HG03460 (cell line): ENCODE data around the gene CARMIL1.
"Not testable (repeated sequence)": the region's sequence is repeated elsewhere in the genome, so short reads cannot be mapped to it uniquely, and the experiment has no call there.

Experiments
- ATAC-seq: cut with Tn5 transposase; IDR thresholded peaks from one replicate; pipeline ENCODE4 v1.9.1; 2021; ENCODE audit not compliant: unreplicated experiment

CARMIL1 gene

DNA sequence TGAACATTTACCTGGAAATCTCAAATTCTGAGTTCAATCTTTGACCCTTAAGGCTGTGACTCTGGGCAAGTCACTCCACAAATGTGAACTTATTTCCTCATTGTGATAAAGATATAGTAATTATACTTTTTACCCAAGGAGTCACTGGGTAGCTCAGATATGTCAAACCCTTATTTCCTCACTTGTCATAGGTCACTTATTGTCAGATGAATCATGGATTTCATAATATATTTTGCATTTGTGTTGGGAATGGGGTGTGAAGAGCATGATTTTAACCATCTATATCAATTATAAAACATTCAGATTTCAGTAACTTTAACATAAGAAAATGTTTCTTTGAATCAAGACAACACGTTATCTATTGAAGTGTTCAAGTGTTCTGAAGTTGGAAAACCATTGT is 3.7 kb upstream of the CARMIL1 start:
- no peak for ATAC-seq

- no peak for ATAC-seq
Measured at GRCh38 chr6:25277386-25277785, 1.8 kb upstream of the CARMIL1 start.

GRCh38 chr6:25277857-25278256 is 1.3 kb upstream of the CARMIL1 start:
- no peak for ATAC-seq

DNA sequence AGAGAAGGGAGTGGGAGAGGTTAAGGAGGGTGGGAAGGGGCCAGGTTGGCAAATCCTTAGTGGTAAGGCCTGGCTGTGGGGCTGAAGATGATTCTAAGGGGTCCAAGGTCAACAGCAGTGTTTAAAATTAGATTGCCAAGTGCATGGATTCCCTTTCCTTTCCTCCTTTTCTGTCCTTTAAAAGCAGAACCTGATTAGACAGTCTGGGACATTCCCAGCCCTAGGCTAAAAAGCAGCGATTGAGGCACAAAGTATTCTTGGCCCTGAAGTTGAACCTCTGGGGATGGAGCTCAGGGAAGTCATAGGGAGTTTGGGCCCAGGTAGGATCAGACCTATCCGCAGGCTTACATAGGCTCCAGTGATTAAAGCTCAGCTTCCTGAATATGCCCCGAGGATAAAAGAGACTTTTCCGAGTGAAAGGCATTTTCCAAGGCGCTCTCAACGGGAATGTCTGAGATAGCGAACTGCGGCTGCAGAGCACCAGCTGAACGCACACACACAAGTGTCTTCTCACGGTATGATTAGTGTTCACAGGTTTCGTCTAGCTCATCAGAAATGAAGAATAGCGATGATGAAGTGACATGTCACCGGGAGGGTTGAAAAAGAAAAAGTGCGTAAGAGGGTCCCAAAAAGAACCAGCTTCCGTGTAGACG is 787 bp upstream of the CARMIL1 start:
- ATAC-seq: peak; percentile 13

GRCh38 chr6:25279748-25280343 is 672 bp downstream of the CARMIL1 start:
- no peak for ATAC-seq

- no peak for ATAC-seq
Measured at GRCh38 chr6:25280344-25281074, 1.3 kb downstream of the CARMIL1 start.

DNA sequence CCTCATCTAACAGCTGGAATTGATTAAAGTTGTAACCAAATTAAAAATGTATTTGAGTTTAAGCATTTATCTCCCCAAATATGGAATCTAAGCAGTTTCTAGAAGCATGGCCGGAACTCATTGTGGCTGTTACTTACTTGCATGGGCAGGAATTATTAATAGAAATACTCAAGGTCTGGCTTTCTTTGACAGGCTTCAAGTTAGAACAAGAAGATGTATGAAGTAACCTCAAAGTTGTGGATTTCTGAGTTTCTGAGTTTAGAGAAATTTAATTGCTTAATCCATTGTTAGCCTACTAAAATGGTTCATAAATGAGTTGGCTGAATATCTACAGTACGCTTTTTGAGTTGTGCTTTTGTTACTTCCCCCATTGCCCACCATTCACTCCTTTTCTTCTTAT is 7.7 kb downstream of the CARMIL1 start:
- no peak for ATAC-seq

DNA sequence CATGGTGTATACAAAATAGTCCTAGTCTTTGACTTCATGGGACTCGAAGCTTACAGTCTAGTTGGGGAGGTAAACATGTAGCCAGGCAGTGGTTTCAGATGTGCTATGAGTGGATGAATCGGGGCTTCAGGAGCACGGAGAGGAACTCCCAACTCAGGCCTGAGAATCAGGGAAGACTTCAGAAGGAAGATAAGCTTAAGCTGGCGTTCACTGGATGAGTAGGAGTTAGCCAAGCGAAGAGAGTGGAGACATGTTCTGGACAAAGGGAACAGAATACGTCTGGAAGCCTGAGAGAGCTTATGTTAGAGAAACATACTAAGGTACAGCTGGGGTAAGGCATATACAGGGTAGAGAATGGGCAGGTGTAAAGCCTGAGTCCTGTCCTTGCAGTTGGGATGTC is 8.8 kb downstream of the CARMIL1 start:
- ATAC-seq: no peak

DNA sequence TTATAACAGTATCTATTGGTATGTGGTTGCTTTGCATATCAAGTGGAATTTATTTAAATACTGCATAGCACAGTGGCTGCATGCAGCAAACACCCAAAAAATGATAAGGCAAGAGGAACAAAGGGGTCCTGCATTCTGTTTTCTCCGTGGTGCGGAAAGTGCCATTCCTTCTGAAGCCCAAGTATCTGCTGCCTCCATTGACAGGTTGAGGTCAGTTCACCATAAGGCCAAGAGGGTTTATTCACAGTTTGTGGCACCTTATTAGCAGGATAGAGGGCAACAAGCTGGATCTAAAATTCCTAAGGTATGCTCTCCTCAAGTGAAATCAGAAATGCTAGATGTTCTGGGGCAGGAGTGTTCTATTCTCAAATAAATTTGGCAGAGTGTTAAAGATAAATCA is 9.3 kb downstream of the CARMIL1 start:
- no peak for ATAC-seq

GRCh38 chr6:25290306-25291060 is 11.3 kb downstream of the CARMIL1 start:
- ATAC-seq: no peak

GRCh38 chr6:25292384-25292783 is 13.2 kb downstream of the CARMIL1 start:
- ATAC-seq: no peak

DNA sequence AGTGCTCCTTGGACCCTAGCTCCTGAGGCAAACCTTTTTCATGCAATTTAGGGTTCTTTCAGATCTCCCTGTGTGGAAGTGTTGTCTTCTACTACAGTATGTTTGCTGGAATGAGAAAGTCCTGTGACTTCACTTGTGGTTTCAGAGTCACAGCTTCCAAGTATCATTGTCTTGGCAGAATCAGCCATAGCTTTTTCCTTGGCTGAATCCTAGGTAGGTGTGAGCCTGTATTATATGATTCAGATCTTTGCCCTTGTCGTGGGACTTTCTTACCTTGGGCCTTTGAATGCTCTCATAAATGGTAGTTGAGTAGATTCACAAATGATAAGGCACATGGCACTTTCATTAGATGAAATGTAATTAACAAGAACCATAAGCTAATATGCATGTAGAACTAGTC is 16.5 kb downstream of the CARMIL1 start:
- ATAC-seq: no peak

GRCh38 chr6:25296217-25296905 is 17.2 kb downstream of the CARMIL1 start:
- ATAC-seq: no peak

GRCh38 chr6:25297039-25297441 is 17.9 kb downstream of the CARMIL1 start:
- ATAC-seq: no peak

- no peak for ATAC-seq
Measured at GRCh38 chr6:25297823-25298522, 18.8 kb downstream of the CARMIL1 start.

DNA sequence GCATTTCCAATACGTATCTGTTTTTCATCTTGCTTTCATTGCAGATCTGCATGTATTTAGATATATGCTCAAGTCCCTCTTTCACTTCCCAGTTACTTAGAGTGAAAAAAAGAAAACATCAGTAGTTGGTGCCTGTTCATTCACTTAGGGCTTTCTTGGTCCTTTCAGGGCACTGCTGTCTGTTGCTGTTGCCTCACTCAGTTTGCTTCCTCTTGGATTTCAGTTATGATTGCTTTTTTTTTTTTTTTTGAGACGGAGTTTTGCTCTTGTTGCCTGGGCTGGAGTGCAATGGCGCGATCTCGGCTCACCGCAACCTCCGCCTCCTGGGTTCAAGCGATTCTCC is 19.3 kb downstream of the CARMIL1 start:
- not testable (repeated sequence) for ATAC-seq

- ATAC-seq: peak; percentile 49
Measured at GRCh38 chr6:25301362-25301761, 22.2 kb downstream of the CARMIL1 start.

GRCh38 chr6:25302151-25302550 is 23.0 kb downstream of the CARMIL1 start:
- no peak for ATAC-seq

DNA sequence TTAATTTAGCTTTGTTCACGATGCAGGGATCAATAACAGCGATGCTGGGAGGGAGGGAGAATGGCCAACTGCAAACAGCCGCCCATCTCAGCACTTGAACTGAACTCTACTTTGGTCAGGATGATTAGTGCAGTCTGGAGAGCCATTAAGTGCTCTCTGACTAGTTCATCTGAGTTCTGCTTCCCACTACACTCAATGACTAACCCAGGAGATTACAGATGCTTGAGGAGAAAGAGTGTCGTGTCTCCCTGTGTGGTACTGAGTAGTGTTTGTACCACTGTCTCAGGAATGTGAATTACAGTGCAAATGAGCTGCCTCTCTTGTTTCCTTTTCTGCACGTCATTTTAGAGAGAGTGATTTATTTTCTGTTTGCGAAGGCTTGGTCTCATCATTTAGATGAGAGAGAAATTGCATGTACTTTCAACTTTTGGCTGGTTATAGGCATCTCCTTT is 23.5 kb downstream of the CARMIL1 start:
- ATAC-seq: no peak

DNA sequence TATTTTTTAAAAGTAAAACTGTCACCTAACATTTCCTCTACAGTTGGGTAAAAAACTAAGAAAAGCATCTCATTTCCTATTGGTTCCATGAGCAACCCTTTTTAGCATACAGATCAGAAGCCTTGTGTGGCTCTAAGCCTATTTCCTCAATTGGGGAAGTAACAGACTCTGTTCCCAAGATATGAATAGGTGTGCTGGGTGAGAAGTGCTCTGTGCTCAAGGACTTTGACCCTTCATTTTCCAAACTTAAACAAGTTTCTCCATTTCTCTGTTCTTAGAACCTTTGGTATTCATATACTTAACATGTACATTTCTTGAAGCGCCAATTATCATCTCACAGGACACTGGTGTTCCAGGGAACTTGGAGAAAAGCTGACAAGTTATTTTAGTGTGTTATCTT is 24.1 kb downstream of the CARMIL1 start:
- ATAC-seq: no peak
